Mesendoderm (in vitro differentiated cells): ENCODE data around the gene GJA5.

ENCODE experiments used
- DNase-seq: peaks from one replicate; pipeline ENCODE4 v3.0.0; 2013
- H2AK5ac ChIP-seq: 2 replicates; pipeline ENCODE4 v1.6.1; 2013; ENCODE audit warnings: low read length, inconsistent platforms
- H2BK120ac ChIP-seq: 2 replicates; pipeline ENCODE4 v1.6.1; 2013; ENCODE audit warnings: low read depth, mild to moderate bottlenecking, low read length, moderate library complexity, mixed read lengths
- H2BK15ac ChIP-seq: replicated peaks from 2 replicates; pipeline ENCODE4 v1.6.1; 2013; ENCODE audit warnings: low read depth, mild to moderate bottlenecking, moderate library complexity
- H2BK5ac ChIP-seq: 2 replicates; pipeline ENCODE4 v1.6.1; 2013; ENCODE audit warnings: low read length, inconsistent platforms
- H3K18ac ChIP-seq: 2 replicates; pipeline ENCODE4 v1.6.1; 2013; ENCODE audit warnings: mild to moderate bottlenecking, low read length, mixed read lengths
- H3K23ac ChIP-seq: one replicate; pipeline ENCODE4 v1.6.1; 2013; ENCODE audit warnings: low read length
- H3K27ac ChIP-seq: 2 replicates; pipeline ENCODE4 v1.5.1; 2013; ENCODE audit warnings: low read depth, mild to moderate bottlenecking, inconsistent platforms, low read length, moderate library complexity
- H3K27me3 ChIP-seq: 2 replicates; pipeline ENCODE4 v1.6.1; 2013; ENCODE audit warnings: low read length, control low read depth, mild to moderate bottlenecking, inconsistent platforms; ENCODE audit not compliant: insufficient read depth, poor library complexity
- H3K36me3 ChIP-seq: 2 replicates; pipeline ENCODE4 v1.6.1; 2013; ENCODE audit warnings: low read length, inconsistent platforms; ENCODE audit not compliant: control insufficient read depth, insufficient read depth
- H3K4ac ChIP-seq: one replicate; pipeline ENCODE4 v1.6.1; 2013; ENCODE audit warnings: low read depth, mild to moderate bottlenecking, low read length, moderate library complexity
- H3K4me1 ChIP-seq: 2 replicates; pipeline ENCODE4 v1.6.1; 2013; ENCODE audit warnings: low read depth, low read length, inconsistent platforms; ENCODE audit not compliant: control insufficient read depth
- H3K4me2 ChIP-seq: 2 replicates; pipeline ENCODE4 v1.6.1; 2013; ENCODE audit warnings: low read length
- H3K4me3 ChIP-seq: 2 replicates; pipeline ENCODE4 v1.5.1; 2013; ENCODE audit warnings: mild to moderate bottlenecking, low read length
- H3K56ac ChIP-seq: one replicate; pipeline ENCODE4 v1.6.1; 2013; ENCODE audit warnings: low read length
- H3K79me1 ChIP-seq: 2 replicates; pipeline ENCODE4 v1.6.1; 2013; ENCODE audit warnings: low read length, inconsistent platforms
- H3K79me2 ChIP-seq: 2 replicates; pipeline ENCODE4 v1.6.1; 2013; ENCODE audit warnings: mild to moderate bottlenecking, low read length; ENCODE audit not compliant: control insufficient read depth, insufficient read depth
- H3K9ac ChIP-seq: 2 replicates; pipeline ENCODE4 v1.6.1; 2013; ENCODE audit warnings: low read length, inconsistent platforms
- H4K5ac ChIP-seq: one replicate; pipeline ENCODE4 v1.6.1; 2013; ENCODE audit warnings: low read length
- H4K8ac ChIP-seq: one replicate; pipeline ENCODE4 v1.6.1; 2013; ENCODE audit warnings: low read depth, mild to moderate bottlenecking, control low read depth, low read length, moderate library complexity
- WGBS: extraction: QIAGEN DNeasy Blood & Tissue Kit; methylation state at CpG from one replicate; pipeline ENCODE4 v1.1.7; 2013; ENCODE audit warnings: low lambda C conversion rate, missing lambda C conversion rate; ENCODE audit not compliant: insufficient coverage; ENCODE audit errors: extremely low coverage; 5-methylcytosine and 5-hydroxymethylcytosine counted together

GJA5 gene

DNA sequence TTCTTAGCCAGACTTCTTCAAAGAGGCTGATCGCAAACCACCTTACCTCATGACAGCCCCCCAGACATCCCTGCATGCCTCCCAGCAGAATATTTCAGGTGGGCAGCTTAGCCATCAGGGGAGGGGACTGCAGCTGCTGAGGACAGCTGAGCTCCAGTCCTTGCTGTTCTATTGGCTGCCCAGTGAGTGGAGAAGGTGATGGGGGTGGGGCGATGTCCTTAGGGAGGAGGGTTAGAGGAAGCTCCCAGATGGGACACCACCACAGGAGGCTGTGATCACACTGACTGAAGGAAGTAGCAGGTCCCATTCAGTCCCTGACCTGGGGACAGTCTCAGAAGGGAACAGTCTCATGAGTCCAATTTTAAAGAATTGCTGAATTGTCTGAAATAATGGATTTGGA is 38.3 kb downstream of the GJA5 start:
- Histone ChIP-seq H2BK120ac (no peak overlapping the region), H3K36me3 (no peaks in the 10 kb centered on the region), H3K4me1 (peaks cover 6% of the 10 kb centered on the region), H2BK5ac (peak overlapping the region; percentile 48), H3K4ac (no peak overlapping the region), H3K56ac (peak overlapping the region; percentile 18), H2BK15ac (no peak overlapping the region), H3K18ac (no peak overlapping the region), H3K27ac (peak overlapping the region; percentile 68), H4K8ac (no peak overlapping the region), H3K9ac (no peak overlapping the region), H3K4me3 (no peak overlapping the region), H3K79me2 (no peaks in the 10 kb centered on the region), H3K79me1 (no peaks in the 10 kb centered on the region), H3K23ac (no peak overlapping the region), H3K4me2 (no peak overlapping the region), H2AK5ac (no peak overlapping the region), H3K27me3 (no peaks in the 10 kb centered on the region), H4K5ac (no peak overlapping the region)
- DNase-seq = peak; percentile 90
- no CpG with 5 or more reads among the region's 2 CpGs for WGBS

DNA sequence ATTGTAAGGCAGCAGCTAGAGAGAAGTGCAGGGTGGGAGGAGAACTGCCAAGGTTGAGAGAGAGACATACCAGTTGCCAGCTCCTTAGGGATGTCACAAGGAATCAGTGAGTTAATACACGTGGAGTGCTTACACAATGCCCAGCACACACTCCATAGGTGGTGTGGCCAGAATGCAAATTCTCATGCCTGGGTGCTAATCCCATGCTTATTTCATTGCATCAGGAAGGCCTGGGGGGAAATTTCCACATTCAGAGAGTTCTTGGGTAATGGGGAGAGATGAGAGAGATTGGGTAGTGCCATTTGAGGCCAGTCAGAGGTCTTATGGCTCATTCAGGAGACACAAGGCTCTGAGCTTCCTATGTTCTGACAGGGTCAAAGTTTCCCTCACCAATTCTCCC is 38.7 kb downstream of the GJA5 start:
- Histone ChIP-seq H3K9ac (no peak overlapping the region), H3K18ac (no peak overlapping the region), H3K27ac (peak overlapping the region; percentile 68), H3K36me3 (no peaks in the 10 kb centered on the region), H3K23ac (no peak overlapping the region), H2AK5ac (peak overlapping the region; percentile 43), H3K27me3 (no peaks in the 10 kb centered on the region), H3K4me2 (no peak overlapping the region), H3K79me2 (no peaks in the 10 kb centered on the region), H4K5ac (no peak overlapping the region), H3K4ac (no peak overlapping the region), H2BK5ac (peak overlapping the region; percentile 48), H3K79me1 (no peaks in the 10 kb centered on the region), H3K4me1 (peaks cover 6% of the 10 kb centered on the region), H3K4me3 (no peak overlapping the region), H2BK120ac (no peak overlapping the region), H4K8ac (no peak overlapping the region), H2BK15ac (no peak overlapping the region), H3K56ac (peak overlapping the region; percentile 18)
- DNase-seq = peak; percentile 96
- no CpG with 5 or more reads among the region's 1 CpG for WGBS

DNA sequence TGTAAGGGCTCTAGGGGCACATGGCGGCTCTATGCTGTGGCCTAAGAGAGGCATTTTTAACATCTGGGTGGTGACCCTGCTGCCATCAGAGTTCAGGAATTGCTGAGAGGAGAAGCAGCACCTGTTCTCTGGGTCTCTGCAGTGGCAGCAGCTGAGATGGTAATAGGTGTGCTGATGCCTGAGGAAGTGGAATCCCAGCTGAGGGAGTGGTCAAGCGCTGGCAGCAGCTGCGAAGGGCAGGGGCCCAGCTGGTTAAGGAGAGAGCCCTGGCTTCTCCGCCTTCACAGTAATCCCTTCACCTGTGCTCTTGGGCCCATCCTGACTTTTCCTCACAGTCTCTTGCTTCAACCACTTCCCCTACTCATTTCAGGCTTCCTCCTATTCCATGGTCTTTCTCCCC is 39.8 kb downstream of the GJA5 start:
- Histone ChIP-seq H3K9ac (no peak overlapping the region), H4K8ac (no peak overlapping the region), H2AK5ac (no peak overlapping the region), H3K56ac (no peak overlapping the region), H2BK120ac (no peak overlapping the region), H3K79me2 (no peaks in the 10 kb centered on the region), H3K79me1 (no peaks in the 10 kb centered on the region), H3K23ac (no peak overlapping the region), H3K18ac (peak overlapping the region; percentile 6), H4K5ac (no peak overlapping the region), H3K4ac (no peak overlapping the region), H3K4me2 (no peak overlapping the region), H3K36me3 (no peaks in the 10 kb centered on the region), H3K4me3 (no peak overlapping the region), H3K27ac (no peak overlapping the region), H2BK15ac (no peak overlapping the region), H3K4me1 (peaks cover 6% of the 10 kb centered on the region), H2BK5ac (no peak overlapping the region), H3K27me3 (no peaks in the 10 kb centered on the region)
- no peak for DNase-seq
- WGBS = no CpG with 5 or more reads among the region's 4 CpGs

- no CpG with 5 or more reads among the region's 7 CpGs for WGBS
- H3K4me2 ChIP-seq = no peak overlapping the region
- H3K79me1 ChIP-seq = no peaks in the 10 kb centered on the region
- H3K4me3 ChIP-seq = no peak overlapping the region
- no peak for DNase-seq
- no peak overlapping the region for H2BK15ac ChIP-seq
- no peak overlapping the region for H4K8ac ChIP-seq
- H2AK5ac ChIP-seq = no peak overlapping the region
- H3K56ac ChIP-seq = no peak overlapping the region
- H3K36me3 ChIP-seq = no peaks in the 10 kb centered on the region
- no peaks in the 10 kb centered on the region for H3K27me3 ChIP-seq
- no peak overlapping the region for H3K23ac ChIP-seq
- H3K9ac ChIP-seq = no peak overlapping the region
- H3K4me1 ChIP-seq = peaks cover 6% of the 10 kb centered on the region
- no peak overlapping the region for H3K4ac ChIP-seq
- H2BK5ac ChIP-seq = no peak overlapping the region
- H3K79me2 ChIP-seq = no peaks in the 10 kb centered on the region
- no peak overlapping the region for H2BK120ac ChIP-seq
- H3K27ac ChIP-seq = no peak overlapping the region
- H4K5ac ChIP-seq = no peak overlapping the region
- H3K18ac ChIP-seq = no peak overlapping the region
Measured at GRCh38 chr1:147719711-147720225, 40.6 kb downstream of the GJA5 start.

- DNase-seq = peak; percentile 43
- H2BK15ac ChIP-seq = no peak overlapping the region
- no peak overlapping the region for H3K23ac ChIP-seq
- H3K4ac ChIP-seq = no peak overlapping the region
- H3K4me1 ChIP-seq = peaks cover 6% of the 10 kb centered on the region
- no peak overlapping the region for H2AK5ac ChIP-seq
- no peak overlapping the region for H4K5ac ChIP-seq
- no peak overlapping the region for H3K56ac ChIP-seq
- H3K27me3 ChIP-seq = no peaks in the 10 kb centered on the region
- no peak overlapping the region for H3K4me2 ChIP-seq
- no peak overlapping the region for H4K8ac ChIP-seq
- no peaks in the 10 kb centered on the region for H3K79me2 ChIP-seq
- WGBS = no CpG with 5 or more reads among the region's 7 CpGs
- no peak overlapping the region for H3K9ac ChIP-seq
- H3K36me3 ChIP-seq = no peaks in the 10 kb centered on the region
- no peaks in the 10 kb centered on the region for H3K79me1 ChIP-seq
- no peak overlapping the region for H3K4me3 ChIP-seq
- no peak overlapping the region for H3K18ac ChIP-seq
- H3K27ac ChIP-seq = no peak overlapping the region
- no peak overlapping the region for H2BK120ac ChIP-seq
- no peak overlapping the region for H2BK5ac ChIP-seq
Measured at GRCh38 chr1:147719029-147719698, 41.2 kb downstream of the GJA5 start.

GRCh38 chr1:147717706-147718097 is 42.7 kb downstream of the GJA5 start:
- WGBS = no CpG with 5 or more reads among the region's 4 CpGs
- Histone ChIP-seq H3K4ac (no peak overlapping the region), H3K36me3 (no peaks in the 10 kb centered on the region), H3K9ac (no peak overlapping the region), H3K4me3 (no peak overlapping the region), H3K79me2 (no peaks in the 10 kb centered on the region), H3K79me1 (no peaks in the 10 kb centered on the region), H4K8ac (no peak overlapping the region), H4K5ac (no peak overlapping the region), H2AK5ac (no peak overlapping the region), H3K18ac (no peak overlapping the region), H2BK15ac (no peak overlapping the region), H3K56ac (no peak overlapping the region), H3K4me2 (no peak overlapping the region), H3K4me1 (peaks cover 6% of the 10 kb centered on the region), H3K27me3 (no peaks in the 10 kb centered on the region), H3K23ac (no peak overlapping the region), H3K27ac (no peak overlapping the region), H2BK120ac (no peak overlapping the region), H2BK5ac (no peak overlapping the region)
- no peak for DNase-seq
